ENCODE data around the gene TOM1L2. TPM values are rescaled to one million over a fixed set of nuclear protein-coding genes. Genes with fewer than 3 reads are reported as not detected.
A peak's percentile ranks its signal among the peaks of the same experiment; 100 is the strongest.
"Not testable (repeated sequence)": the region's sequence is repeated elsewhere in the genome, so short reads cannot be mapped to it uniquely, and the experiment has no call there.

The TOM1L2 gene
- total RNA-seq, 1 donor from 2014 or later: 27.1 TPM

GRCh38 chr17:17970699-17971430 lies 1.3 kb downstream of the TOM1L2 start:
- DNase-seq: no peak

GRCh38 chr17:17966399-17966798 lies 5.8 kb downstream of the TOM1L2 start:
- no peak for DNase-seq

- no peak for DNase-seq
Observed at GRCh38 chr17:17965152-17965721, 7.0 kb downstream of the TOM1L2 start.

- no peak for DNase-seq
Observed at GRCh38 chr17:17964710-17965109, 7.5 kb downstream of the TOM1L2 start.

- no peak for DNase-seq
Observed at GRCh38 chr17:17963694-17964436, 8.3 kb downstream of the TOM1L2 start.

- no peak for DNase-seq
Observed at GRCh38 chr17:17963066-17963465, 9.1 kb downstream of the TOM1L2 start.

- DNase-seq: no peak
Observed at GRCh38 chr17:17960500-17961030, 11.6 kb downstream of the TOM1L2 start.

- peak; percentile 40 for DNase-seq
Observed at GRCh38 chr17:17959520-17960361, 12.5 kb downstream of the TOM1L2 start.

GRCh38 chr17:17958982-17959381 lies 13.2 kb downstream of the TOM1L2 start:
- no peak for DNase-seq

- DNase-seq: no peak
Observed at GRCh38 chr17:17957584-17957916, 14.7 kb downstream of the TOM1L2 start.

GRCh38 chr17:17955790-17956341 lies 16.3 kb downstream of the TOM1L2 start:
- not testable (repeated sequence) for DNase-seq

- no peak for DNase-seq
Observed at GRCh38 chr17:17954079-17954478, 18.1 kb downstream of the TOM1L2 start.

GRCh38 chr17:17952691-17953090 lies 19.5 kb downstream of the TOM1L2 start:
- DNase-seq: no peak

- no peak for DNase-seq
Observed at GRCh38 chr17:17951524-17951923, 20.7 kb downstream of the TOM1L2 start.

- DNase-seq: no peak
Observed at GRCh38 chr17:17950806-17951205, 21.4 kb downstream of the TOM1L2 start.

GRCh38 chr17:17950347-17950746 lies 21.9 kb downstream of the TOM1L2 start:
- DNase-seq: no peak

GRCh38 chr17:17947966-17948365 lies 24.2 kb downstream of the TOM1L2 start:
- DNase-seq: no peak

- DNase-seq: no peak
Observed at GRCh38 chr17:17947309-17947708, 24.9 kb downstream of the TOM1L2 start.

- DNase-seq: no peak
Observed at GRCh38 chr17:17946093-17946492, 26.1 kb downstream of the TOM1L2 start.

- no peak for DNase-seq
Observed at GRCh38 chr17:17944743-17945142, 27.5 kb downstream of the TOM1L2 start.

- peak; percentile 6 for DNase-seq
Observed at GRCh38 chr17:17944242-17944641, 28.0 kb downstream of the TOM1L2 start.

Data from skin of body (tissue), 2 donors.